Dermis blood vessel endothelial cell (primary cell): Measurements from ENCODE around the gene TIMP1. TPM values are rescaled to one million over a fixed set of nuclear protein-coding genes. Genes with fewer than 3 reads are reported as not detected.
A peak's percentile ranks its signal among the peaks of the same experiment; 100 is the strongest.

ENCODE experiments used
- DNase-seq: peaks from one replicate; pipeline ENCODE4 v3.0.0; 2010
- total RNA-seq: library from RNA; depleted of rRNA; stranded (reverse); fragments of >200 nt; gene quantifications from 2 replicates; pipeline ENCODE4 v1.2.3, GENCODE V29; 2014

Gene TIMP1
- total RNA-seq, 1 donor from 2014 or later: 66.4 TPM

GRCh38 chrX:47607091-47607490 is 24.9 kb downstream of the TIMP1 start:
- no peak for DNase-seq

- no peak for DNase-seq
Observed at GRCh38 chrX:47608130-47608810, 26.0 kb downstream of the TIMP1 start.

GRCh38 chrX:47610511-47610910 is 28.3 kb downstream of the TIMP1 start:
- DNase-seq: no peak

GRCh38 chrX:47611489-47611888 is 29.3 kb downstream of the TIMP1 start:
- no peak for DNase-seq

GRCh38 chrX:47611926-47612325 is 29.7 kb downstream of the TIMP1 start:
- no peak for DNase-seq

GRCh38 chrX:47612418-47612817 is 30.2 kb downstream of the TIMP1 start:
- DNase-seq: no peak

GRCh38 chrX:47613082-47613481 is 30.8 kb downstream of the TIMP1 start:
- no peak for DNase-seq

- DNase-seq: no peak
Observed at GRCh38 chrX:47614618-47615017, 32.4 kb downstream of the TIMP1 start.

- DNase-seq: no peak
Observed at GRCh38 chrX:47618923-47619485, 36.8 kb downstream of the TIMP1 start.

GRCh38 chrX:47619486-47620302 is 37.5 kb downstream of the TIMP1 start, which contains the start of gene SYN1:
Gene SYN1, minus strand, starts transcription at chrX:47619857. Its CDS starts 129 bp downstream, at chrX:47619728.
- peak; percentile 84 for DNase-seq

- no peak for DNase-seq
Observed at GRCh38 chrX:47620303-47620685, 38.1 kb downstream of the TIMP1 start.

- no peak for DNase-seq
Observed at GRCh38 chrX:47621851-47622250, 39.6 kb downstream of the TIMP1 start.

- DNase-seq: peak; percentile 76
Observed at GRCh38 chrX:47623540-47624027, 41.3 kb downstream of the TIMP1 start.

- DNase-seq: no peak
Observed at GRCh38 chrX:47625365-47625764, 43.1 kb downstream of the TIMP1 start.

- no peak for DNase-seq
Observed at GRCh38 chrX:47628982-47629381, 46.7 kb downstream of the TIMP1 start.

GRCh38 chrX:47629419-47630200 is 47.4 kb downstream of the TIMP1 start, which contains the start of gene CFP:
Gene CFP, minus strand, starts transcription at chrX:47629930. Its CDS starts 86 bp downstream, at chrX:47629844.
- DNase-seq: no peak

- no peak for DNase-seq
Observed at GRCh38 chrX:47631676-47632075, 49.4 kb downstream of the TIMP1 start.

- no peak for DNase-seq
Observed at GRCh38 chrX:47632666-47633065, 50.4 kb downstream of the TIMP1 start.

- no peak for DNase-seq
Observed at GRCh38 chrX:47633689-47634590, 51.7 kb downstream of the TIMP1 start.

- no peak for DNase-seq
Observed at GRCh38 chrX:47634871-47635575, 52.8 kb downstream of the TIMP1 start.
